Endothelial cell of umbilical vein (primary cell): Measurements from ENCODE around the gene CNFN. TPM values are rescaled to one million over a fixed set of nuclear protein-coding genes. Genes with fewer than 3 reads are reported as not detected.

Source experiments
- microRNA-seq: library from miRNA; unstranded; fragments of <30 nt; microRNA quantifications from one replicate; pipeline ENCODE4 v1.2.0, GENCODE V29; 2021; ENCODE audit warnings: borderline number of aligned reads, borderline replicate concordance
- polyA plus RNA-seq, 4 experiments: library from polyadenylated mRNA; depleted of rRNA in 3 of 4; stranded (reverse) in 3 of 4; unstranded in 1 of 4; fragments of >200 nt; gene quantifications; 2 replicates each; pipeline versions ENCODE4 v1.2.1 to v1.2.3, GENCODE V29; 2011 to 2012; ENCODE audit warnings: missing spikeins in 1 of 4
- small RNA-seq: library from RNA; depleted of rRNA; stranded (forward); fragments of <200 nt; gene quantifications from one replicate; pipeline ENCODE3, GENCODE V24; 2012; ENCODE audit warnings: low replicate concordance, low read depth; ENCODE audit not compliant: insufficient read depth, insufficient read length
- total RNA-seq: library from RNA; stranded (reverse); gene quantifications from 2 replicates; pipeline ENCODE4 v1.2.3, GENCODE V29; 2021

CNFN gene
- total and polyA plus RNA-seq, 2 donors (not counting 3 experiments of a cell fraction or from before 2014, with no cell fraction given), result 0.23 to 0.73 TPM

Small RNA genes lying within 50 kb of the gene (microRNA-seq; reads per million reads assigned to microRNA genes)
- not detected for gene MIR8077

Small RNA genes lying within 50 kb of the gene (small RNA-seq; reads per million reads assigned to genes)
- not detected for gene MIR8077

Other genes with a start within 250 kb of the CNFN start
- 19.3 and 19.5 TPM in 2 replicates for gene DEDD2, start 172.6 kb downstream of the CNFN start, total RNA-seq
- 34.8 and 38.5 TPM in 2 replicates for gene DEDD2, start 172.6 kb downstream of the CNFN start, polyA plus RNA-seq
- 13.3 and 13.4 TPM in 2 replicates for gene ZNF526, start 170.0 kb downstream of the CNFN start, total RNA-seq
- 6.5 and 8.0 TPM in 2 replicates for gene ZNF526, start 170.0 kb downstream of the CNFN start, polyA plus RNA-seq
- gene GSK3A, start 147.7 kb downstream of the CNFN start, total RNA-seq, result 48.3 and 49.5 TPM in 2 replicates
- 73.7 and 74.7 TPM in 2 replicates for gene GSK3A, start 147.7 kb downstream of the CNFN start, polyA plus RNA-seq
- 117 and 130 TPM in 2 replicates for gene ERF, start 135.2 kb downstream of the CNFN start, total RNA-seq
- gene ERF, start 135.2 kb downstream of the CNFN start, polyA plus RNA-seq, result 102 and 125 TPM in 2 replicates
- gene CIC, start 121.0 kb downstream of the CNFN start, total RNA-seq, result 86.0 and 86.3 TPM in 2 replicates
- 18.4 and 23.5 TPM in 2 replicates for gene CIC, start 121.0 kb downstream of the CNFN start, polyA plus RNA-seq
- 1.0 and 1.5 TPM in 2 replicates for gene PRR19, start 88.2 kb downstream of the CNFN start, total RNA-seq
- gene PRR19, start 88.2 kb downstream of the CNFN start, polyA plus RNA-seq, result 1.4 and 1.9 TPM in 2 replicates
- 41.4 and 47.6 TPM in 2 replicates for gene PAFAH1B3, start 87.7 kb downstream of the CNFN start, total RNA-seq
- gene PAFAH1B3, start 87.7 kb downstream of the CNFN start, polyA plus RNA-seq, result 95.0 and 115 TPM in 2 replicates
- gene TMEM145, start 77.0 kb downstream of the CNFN start, total RNA-seq, result not detected in 2 replicates
- 0.24 TPM in 1 of 2 replicates, not detected in the other for gene TMEM145, start 77.0 kb downstream of the CNFN start, polyA plus RNA-seq
- gene MEGF8, start 64.7 kb downstream of the CNFN start, total RNA-seq, result 34.3 and 39.6 TPM in 2 replicates
- gene MEGF8, start 64.7 kb downstream of the CNFN start, polyA plus RNA-seq, result 20.6 and 25.2 TPM in 2 replicates
- 10.4 and 13.5 TPM in 2 replicates for gene LIPE, start 37.1 kb upstream of the CNFN start, total RNA-seq
- 3.8 and 6.0 TPM in 2 replicates for gene LIPE, start 37.1 kb upstream of the CNFN start, polyA plus RNA-seq
- not detected in 2 replicates for gene CXCL17, start 52.6 kb upstream of the CNFN start, total RNA-seq
- not detected in 2 replicates for gene CXCL17, start 52.6 kb upstream of the CNFN start, polyA plus RNA-seq
- 2.1 and 3.6 TPM in 2 replicates for gene CEACAM1, start 138.2 kb upstream of the CNFN start, total RNA-seq
- 2.4 and 3.5 TPM in 2 replicates for gene CEACAM1, start 138.2 kb upstream of the CNFN start, polyA plus RNA-seq
- not detected in 2 replicates for gene CEACAM8, start 204.6 kb upstream of the CNFN start, total RNA-seq
- gene CEACAM8, start 204.6 kb upstream of the CNFN start, polyA plus RNA-seq, result not detected in 2 replicates